Measurements from ENCODE around the gene ATP9B. TPM values are rescaled to one million over a fixed set of nuclear protein-coding genes. Genes with fewer than 3 reads are reported as not detected.

The ATP9B gene
- total RNA-seq, 1 experiment from 2014 or later = 20.9 TPM

DNA sequence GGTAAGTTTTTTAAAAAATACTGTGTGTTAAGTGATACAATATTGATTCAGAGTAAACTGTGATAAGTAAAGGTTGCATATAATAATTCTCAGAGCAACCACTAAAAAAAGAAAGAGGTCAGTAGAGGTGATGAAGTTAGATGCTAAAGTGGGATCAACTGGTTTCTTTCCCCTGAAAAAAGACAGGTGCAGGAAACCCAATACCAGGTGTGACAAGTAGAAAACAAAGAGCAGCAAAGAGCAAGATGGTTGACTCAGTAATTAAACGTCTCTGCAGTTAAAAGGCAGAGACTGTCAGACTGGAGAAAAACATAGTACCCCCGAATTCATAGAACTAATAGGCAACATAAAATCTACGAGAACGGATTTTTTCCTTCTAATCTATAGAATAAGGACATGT, 128.3 kb downstream of the ATP9B start:
- Histone ChIP-seq H3T11ph (ENCODE audit: low read length) (no peak overlapping the region), H2BK120ac (ENCODE audit: low read depth, low read length, poor library complexity, severe bottlenecking) (no peak overlapping the region), H2BK5ac (ENCODE audit: insufficient read length, low read length) (no peak overlapping the region), H4K8ac (replicated peaks; ENCODE audit: insufficient read length, low read depth, low read length) (no peak overlapping the region), H4K5ac (ENCODE audit: insufficient read length, low read depth, low read length) (no peak overlapping the region), H4K20me1 (ENCODE audit: control insufficient read depth, insufficient read depth, insufficient read length) (no peaks in the 10 kb centered on the region), H3K9ac (ENCODE audit: extremely low read depth, insufficient read length, low read length) (no peak overlapping the region), H3K23ac (ENCODE audit: insufficient read length, low read depth, low read length) (no peak overlapping the region), H4K91ac (ENCODE audit: insufficient read length, low read depth, low read length) (no peak overlapping the region), H3K23me2 (ENCODE audit: insufficient read length, low read depth, low read length, poor library complexity, severe bottlenecking) (no peaks in the 10 kb centered on the region), H2BK12ac (ENCODE audit: insufficient read length, low read depth, low read length) (no peak overlapping the region), H2BK15ac (ENCODE audit: low read depth, low read length) (no peak overlapping the region), H2AFZ (ENCODE audit: low read length) (no peak overlapping the region), H3K79me1 (ENCODE audit: insufficient read depth, low read depth, low read length, poor library complexity, severe bottlenecking) (no peaks in the 10 kb centered on the region), H3K79me2 (ENCODE audit: insufficient read depth, low read length) (no peaks in the 10 kb centered on the region), H3K4me1 (ENCODE audit: insufficient read depth, low read length) (no peaks in the 10 kb centered on the region), H2BK20ac (ENCODE audit: low read depth, low read length, poor library complexity, severe bottlenecking) (no peak overlapping the region), H3K27me3 (ENCODE audit: insufficient read depth, low read length) (no peaks in the 10 kb centered on the region), H3K4ac (ENCODE audit: low read depth, low read length) (no peak overlapping the region), H3K14ac (ENCODE audit: insufficient read depth, low read length) (no peak overlapping the region), H3K27ac (ENCODE audit: insufficient read length, low read depth, low read length) (no peak overlapping the region), H3K18ac (ENCODE audit: insufficient read length, low read depth, low read length) (no peak overlapping the region), H3K9me3 (ENCODE audit: control insufficient read depth, low read depth, low read length) (no peaks in the 10 kb centered on the region), H2AK5ac (ENCODE audit: insufficient read length, low read length) (no peak overlapping the region), H3K4me2 (ENCODE audit: insufficient read depth, insufficient read length, low read length) (no peak overlapping the region), H3K56ac (ENCODE audit: insufficient read length, low read depth, low read length) (no peak overlapping the region)
- Mint-ChIP-seq H3K27ac (no peak overlapping the region), H3K4me1 (no peaks in the 10 kb centered on the region; a peak in 1 of 4 replicates), H3K4me3 (no peak overlapping the region), H3K9me3 (peaks cover 5 to 6% of the 10 kb centered on the region in 2 experiments; a peak in 4 of 5 replicates), H3K27me3 (ENCODE audit: low read depth) (no peaks in the 10 kb centered on the region), H3K36me3 (ENCODE audit: insufficient read depth in 1 of 3, low read depth in 3 of 3) (peaks cover 2 to 14% (median 12%) of the 10 kb centered on the region in 3 experiments; a peak in 6 of 7 replicates)
- TF ChIP-seq, protein P1, sequence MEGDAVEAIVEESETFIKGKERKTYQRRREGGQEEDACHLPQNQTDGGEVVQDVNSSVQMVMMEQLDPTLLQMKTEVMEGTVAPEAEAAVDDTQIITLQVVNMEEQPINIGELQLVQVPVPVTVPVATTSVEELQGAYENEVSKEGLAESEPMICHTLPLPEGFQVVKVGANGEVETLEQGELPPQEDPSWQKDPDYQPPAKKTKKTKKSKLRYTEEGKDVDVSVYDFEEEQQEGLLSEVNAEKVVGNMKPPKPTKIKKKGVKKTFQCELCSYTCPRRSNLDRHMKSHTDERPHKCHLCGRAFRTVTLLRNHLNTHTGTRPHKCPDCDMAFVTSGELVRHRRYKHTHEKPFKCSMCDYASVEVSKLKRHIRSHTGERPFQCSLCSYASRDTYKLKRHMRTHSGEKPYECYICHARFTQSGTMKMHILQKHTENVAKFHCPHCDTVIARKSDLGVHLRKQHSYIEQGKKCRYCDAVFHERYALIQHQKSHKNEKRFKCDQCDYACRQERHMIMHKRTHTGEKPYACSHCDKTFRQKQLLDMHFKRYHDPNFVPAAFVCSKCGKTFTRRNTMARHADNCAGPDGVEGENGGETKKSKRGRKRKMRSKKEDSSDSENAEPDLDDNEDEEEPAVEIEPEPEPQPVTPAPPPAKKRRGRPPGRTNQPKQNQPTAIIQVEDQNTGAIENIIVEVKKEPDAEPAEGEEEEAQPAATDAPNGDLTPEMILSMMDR (conservative IDR thresholded peaks at IDR 0.05) = no peak
- no CpG with 5 or more reads among the region's 4 CpGs for WGBS (ENCODE audit: extremely low coverage, insufficient read length, low lambda C conversion rate)
- no peak for DNase-seq
